ENCODE results near the gene TTLL4.

- TF ChIP-seq CTCF (IDR thresholded peaks at IDR 0.05) (no peak), EZH2 (IDR thresholded peaks at IDR 0.05; ENCODE audit: borderline replicate concordance, insufficient read depth, low read depth, low read length, poor library complexity, severe bottlenecking) (no peak)
Observed at GRCh38 chr2:218709908-218710307, 727 bp upstream of the TTLL4 start.
